Sigmoid colon (tissue), 7 donors: ENCODE data around the gene ARVCF. TPM values are rescaled to one million over a fixed set of nuclear protein-coding genes. Genes with fewer than 3 reads are reported as not detected.

Source experiments
- DNase-seq: peaks from one replicate; pipeline ENCODE4 v3.0.0-alpha.2; 2019
- H3K27ac ChIP-seq, 4 donors: fragments of 200-600 bp; sonication (generic); one replicate each; pipeline ENCODE4 v1.5.1; 2016 to 2019; ENCODE audit warnings: mild to moderate bottlenecking in 1 of 4
- H3K27me3 ChIP-seq, 3 donors: fragments of 200-600 bp; sonication (generic); one replicate each; pipeline ENCODE4 v1.5.1; 2019; ENCODE audit warnings: mild to moderate bottlenecking in 1 of 3
- H3K36me3 ChIP-seq, 4 donors: fragments of 200-600 bp; sonication (generic); one replicate each; pipeline ENCODE4 v1.5.1; 2016 to 2019
- H3K4me1 ChIP-seq, 4 donors: fragments of 200-600 bp; sonication (generic); one replicate each; pipeline ENCODE4 v1.5.1; 2017 to 2019
- H3K4me3 ChIP-seq, 4 donors: fragments of 200-600 bp; sonication (generic); one replicate each; pipeline ENCODE4 v1.5.1; 2017 to 2019; ENCODE audit warnings: mild to moderate bottlenecking in 2 of 4, moderate library complexity in 1 of 4
- H3K9me3 ChIP-seq, 4 donors: fragments of 200-600 bp in 3 of 4; sonication (generic) in 3 of 4; one replicate each; pipeline versions ENCODE4 v1.5.1 to v1.6.1; 2013 to 2019
- EP300 ChIP-seq, 4 donors: sonication (generic); formaldehyde crosslinking; IDR thresholded peaks; one replicate each; pipeline ENCODE4 v1.6.1; 2017; ENCODE audit warnings: antibody characterized with exemption in 4 of 4
- POLR2A ChIP-seq, 2 donors: fragments of 450-650 bp; IDR thresholded peaks; one replicate each; pipeline ENCODE4 v1.6.1; 2016; ENCODE audit warnings: antibody characterized with exemption in 2 of 2, mild to moderate bottlenecking in 2 of 2, moderate library complexity in 2 of 2
- POLR2AphosphoS5 ChIP-seq, 4 donors: sonication (generic); formaldehyde crosslinking; IDR thresholded peaks; one replicate each; pipeline ENCODE4 v1.6.1; 2017; ENCODE audit warnings: antibody characterized with exemption in 4 of 4
- WGBS, 2 donors: extraction: QIAGEN DNeasy Blood & Tissue Kit; methylation state at CpG; one replicate each; pipeline ENCODE4 v1.1.7; 2013; 5-methylcytosine and 5-hydroxymethylcytosine counted together
- intact Hi-C: fragments of 100-400 bp; cut with DNase I; formaldehyde crosslinking; loops from one replicate; pipeline ENCODE4 v1.15.1; 2023
- polyA plus RNA-seq, 3 donors: library from polyadenylated mRNA; stranded (reverse); fragments of 200-250 nt; gene quantifications; one replicate each; pipeline ENCODE4 v1.2.3, GENCODE V29; 2013
- total RNA-seq, 4 donors: library from RNA; depleted of rRNA; stranded (reverse); fragments of >200 nt; gene quantifications; one replicate each; pipeline ENCODE4 v1.1.0, GENCODE V29; 2016
- TF ChIP-seq, protein P1 (sequence below), 4 experiments: fragments of 450-650 bp in 3 of 4; fragments of 200-600 bp in 1 of 4; IDR thresholded peaks; one replicate each; pipeline ENCODE4 v1.5.1; 2016 to 2019; ENCODE audit warnings: antibody characterized with exemption in 4 of 4, mild to moderate bottlenecking in 3 of 4, moderate library complexity in 2 of 4
- donor health status: healthy with polysubstance abuse.
- donor health status: Bipolar disorder and iron deficiency.
- donor health status: healthy.

Gene ARVCF
- total and polyA plus RNA-seq, 7 donors = 3.9 to 33.8 (median 14.6) TPM

DNA sequence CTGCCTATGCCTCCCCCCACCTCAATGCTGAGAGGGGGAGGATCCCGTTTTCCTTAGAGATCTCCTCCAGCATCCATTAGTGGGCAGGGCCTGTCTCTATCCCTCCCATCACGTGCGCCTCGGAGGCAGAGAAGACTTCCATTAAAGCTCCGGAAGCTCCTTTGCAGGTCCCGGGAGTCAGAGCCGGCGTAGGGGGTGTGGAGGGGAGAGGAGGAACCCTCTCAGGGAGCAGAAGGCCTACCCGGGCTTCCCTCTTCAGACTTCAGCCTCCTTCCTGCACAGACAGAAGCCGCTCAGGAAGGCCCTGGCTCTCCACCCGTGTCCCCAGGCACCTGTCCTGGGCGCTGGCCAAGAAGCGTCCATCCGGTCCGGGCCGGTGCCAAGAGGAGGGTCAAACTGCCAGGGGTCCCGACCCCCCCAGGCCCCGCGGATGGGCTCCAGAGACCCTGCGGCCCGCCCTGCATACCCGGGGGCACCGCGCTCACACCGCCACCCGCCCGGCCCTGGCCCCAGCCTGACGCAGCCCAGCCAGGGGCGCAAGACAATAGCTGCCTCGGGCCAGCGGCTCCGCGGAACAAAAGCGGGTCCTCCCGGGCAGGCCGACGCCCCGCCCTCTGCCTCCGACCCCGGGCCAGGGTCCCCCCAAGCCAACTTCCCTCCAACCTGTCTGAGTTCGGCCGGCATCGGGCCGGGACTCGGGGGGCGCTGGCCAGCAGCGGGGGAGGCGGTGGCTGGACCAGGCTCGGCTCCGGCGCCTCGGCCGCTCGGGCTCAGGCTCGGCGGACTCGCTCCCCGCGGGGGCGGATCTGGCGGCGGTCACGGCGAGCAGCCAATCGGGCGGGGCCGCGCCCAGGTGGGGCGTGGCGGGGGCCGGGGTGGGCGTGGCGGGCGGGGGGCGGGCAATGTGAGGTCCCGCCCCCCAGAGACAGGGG, 29.9 kb downstream of the ARVCF start:
- intact Hi-C loops = loop anchor here (10.0 kb wide), 1 partner anchor 128 kb away; the partner anchor contains the start of genes RANBP1 and TRMT2A
- DNase-seq = peak; percentile 89
- peaks cover 0 to 57% (median 52%) of the 10 kb centered on the region in 4 donors for H3K4me1 ChIP-seq
- WGBS, 2 donors = 1 to 3% methylated on average over 76 of the region's 76 CpGs
- peak overlapping the region; percentile 79 to 93 (median 89) for H3K27ac ChIP-seq
- no peaks in the 10 kb centered on the region for H3K9me3 ChIP-seq
- no peaks in the 10 kb centered on the region for H3K27me3 ChIP-seq
- H3K4me3 ChIP-seq = peak overlapping the region; percentile 55 to 87 (median 62)
- H3K36me3 ChIP-seq = peaks cover 0 to under 1% (median 0%) of the 10 kb centered on the region in 4 donors
- TF ChIP-seq POLR2AphosphoS5 (IDR thresholded peaks at IDR 0.05) (peak; percentile 70 to 92 (median 86)), EP300 (IDR thresholded peaks at IDR 0.05) (no peak), POLR2A (IDR thresholded peaks at IDR 0.05) (peak; percentile 48 to 70)
- TF ChIP-seq, protein P1, sequence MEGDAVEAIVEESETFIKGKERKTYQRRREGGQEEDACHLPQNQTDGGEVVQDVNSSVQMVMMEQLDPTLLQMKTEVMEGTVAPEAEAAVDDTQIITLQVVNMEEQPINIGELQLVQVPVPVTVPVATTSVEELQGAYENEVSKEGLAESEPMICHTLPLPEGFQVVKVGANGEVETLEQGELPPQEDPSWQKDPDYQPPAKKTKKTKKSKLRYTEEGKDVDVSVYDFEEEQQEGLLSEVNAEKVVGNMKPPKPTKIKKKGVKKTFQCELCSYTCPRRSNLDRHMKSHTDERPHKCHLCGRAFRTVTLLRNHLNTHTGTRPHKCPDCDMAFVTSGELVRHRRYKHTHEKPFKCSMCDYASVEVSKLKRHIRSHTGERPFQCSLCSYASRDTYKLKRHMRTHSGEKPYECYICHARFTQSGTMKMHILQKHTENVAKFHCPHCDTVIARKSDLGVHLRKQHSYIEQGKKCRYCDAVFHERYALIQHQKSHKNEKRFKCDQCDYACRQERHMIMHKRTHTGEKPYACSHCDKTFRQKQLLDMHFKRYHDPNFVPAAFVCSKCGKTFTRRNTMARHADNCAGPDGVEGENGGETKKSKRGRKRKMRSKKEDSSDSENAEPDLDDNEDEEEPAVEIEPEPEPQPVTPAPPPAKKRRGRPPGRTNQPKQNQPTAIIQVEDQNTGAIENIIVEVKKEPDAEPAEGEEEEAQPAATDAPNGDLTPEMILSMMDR (IDR thresholded peaks at IDR 0.05) = no peak

DNA sequence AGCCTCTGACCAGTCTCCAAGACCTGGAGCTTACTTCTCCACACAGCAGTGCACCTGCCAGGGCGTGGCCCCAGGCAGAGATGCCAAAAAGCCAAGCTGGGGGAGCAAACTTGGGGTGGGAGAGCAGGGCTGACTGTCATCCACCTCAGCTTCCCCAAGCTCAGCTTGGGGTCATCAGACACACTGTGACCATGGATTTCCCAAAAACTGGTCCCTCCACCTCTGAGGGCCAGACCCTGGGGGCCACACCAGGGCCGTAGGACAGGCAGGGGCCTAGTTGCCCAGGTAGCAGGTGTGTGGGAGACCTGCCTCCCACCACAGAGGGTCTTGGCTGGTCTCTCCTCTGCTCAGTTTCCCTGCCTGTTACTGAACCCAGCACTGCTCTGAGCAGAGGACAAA, 30.6 kb downstream of the ARVCF start:
- Histone ChIP-seq H3K36me3 (peaks cover 0 to 7% (median 3%) of the 10 kb centered on the region in 4 donors), H3K4me3 (peak overlapping the region in 3 of 4 donors; percentile 55 to 87 (median 62)), H3K27me3 (no peaks in the 10 kb centered on the region), H3K4me1 (peaks cover 0 to 50% (median 46%) of the 10 kb centered on the region in 4 donors), H3K9me3 (no peaks in the 10 kb centered on the region), H3K27ac (peak overlapping the region; percentile 79 to 93 (median 89))
- intact Hi-C loops = loop anchor here (10.0 kb wide), 1 partner anchor 129 kb away; the partner anchor contains the start of genes RANBP1 and TRMT2A
- 28 to 57% methylated on average over 2 of the region's 2 CpGs for WGBS, 2 donors
- no peak for DNase-seq
- no peak for TF ChIP-seq POLR2AphosphoS5 (IDR thresholded peaks at IDR 0.05)
- TF ChIP-seq, protein P1 (IDR thresholded peaks at IDR 0.05) = no peak
- no peak for TF ChIP-seq EP300 (IDR thresholded peaks at IDR 0.05)
- TF ChIP-seq POLR2A (IDR thresholded peaks at IDR 0.05) = no peak

DNA sequence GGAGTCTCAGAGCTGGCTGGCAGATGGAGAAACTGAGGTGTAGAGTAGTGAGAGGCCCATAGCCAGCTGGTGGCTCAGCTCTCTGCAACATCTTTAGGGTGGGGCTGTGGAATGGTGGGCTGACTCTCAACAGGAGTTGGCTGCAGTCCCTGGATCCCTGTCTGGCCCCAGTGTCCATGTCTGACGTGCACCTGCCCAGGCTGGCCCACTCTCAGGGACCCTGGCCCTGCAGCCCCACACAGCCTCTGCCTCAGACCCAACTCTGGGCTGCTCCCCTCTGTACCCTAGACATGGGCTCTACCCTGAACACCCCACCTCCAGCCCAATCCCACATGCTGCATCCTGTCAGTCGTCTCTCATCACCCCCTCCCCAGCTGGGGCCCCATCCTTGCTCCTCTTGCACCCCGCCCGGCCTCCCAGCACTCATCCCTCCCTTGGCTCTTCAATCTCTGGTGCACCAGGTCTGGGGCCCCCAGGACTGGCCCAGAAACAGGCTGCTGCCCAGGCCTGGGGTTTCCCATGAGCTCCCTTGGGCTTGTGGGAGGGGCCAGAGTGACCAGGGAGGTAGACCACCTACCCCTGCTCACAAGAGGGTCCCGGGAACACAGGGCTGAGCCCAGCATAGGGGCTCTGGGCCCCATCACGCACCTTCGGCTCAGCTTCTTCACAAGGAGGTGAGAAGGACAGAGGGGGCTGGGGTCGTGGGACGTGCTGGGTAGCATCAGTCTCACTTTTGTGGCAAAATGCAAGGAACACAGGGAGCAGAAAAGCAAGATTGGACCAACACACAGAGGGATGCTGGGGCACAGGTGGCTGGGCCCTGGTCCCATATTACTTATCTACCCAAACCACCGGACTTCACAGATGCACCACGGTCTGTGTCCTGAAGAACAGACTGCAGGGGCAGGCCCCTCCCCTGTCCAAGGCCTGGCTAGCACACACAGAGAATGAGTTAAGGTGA, 31.5 kb downstream of the ARVCF start:
- 82 to 84% methylated on average over 11 of the region's 11 CpGs for WGBS, 2 donors
- intact Hi-C loops = loop anchor here (10.0 kb wide), 1 partner anchor 130 kb away; the partner anchor contains the start of genes RANBP1 and TRMT2A
- Histone ChIP-seq H3K36me3 (peaks cover 0 to 16% (median 5%) of the 10 kb centered on the region in 4 donors), H3K4me3 (no peak overlapping the region), H3K27me3 (no peaks in the 10 kb centered on the region), H3K9me3 (no peaks in the 10 kb centered on the region), H3K4me1 (peaks cover 0 to 46% (median 41%) of the 10 kb centered on the region in 4 donors), H3K27ac (peak overlapping the region; percentile 61 to 93 (median 89))
- no peak for DNase-seq
- no peak for TF ChIP-seq POLR2AphosphoS5 (IDR thresholded peaks at IDR 0.05)
- TF ChIP-seq, protein P1 (IDR thresholded peaks at IDR 0.05) = no peak
- TF ChIP-seq POLR2A (IDR thresholded peaks at IDR 0.05) = no peak
- no peak for TF ChIP-seq EP300 (IDR thresholded peaks at IDR 0.05)

DNA sequence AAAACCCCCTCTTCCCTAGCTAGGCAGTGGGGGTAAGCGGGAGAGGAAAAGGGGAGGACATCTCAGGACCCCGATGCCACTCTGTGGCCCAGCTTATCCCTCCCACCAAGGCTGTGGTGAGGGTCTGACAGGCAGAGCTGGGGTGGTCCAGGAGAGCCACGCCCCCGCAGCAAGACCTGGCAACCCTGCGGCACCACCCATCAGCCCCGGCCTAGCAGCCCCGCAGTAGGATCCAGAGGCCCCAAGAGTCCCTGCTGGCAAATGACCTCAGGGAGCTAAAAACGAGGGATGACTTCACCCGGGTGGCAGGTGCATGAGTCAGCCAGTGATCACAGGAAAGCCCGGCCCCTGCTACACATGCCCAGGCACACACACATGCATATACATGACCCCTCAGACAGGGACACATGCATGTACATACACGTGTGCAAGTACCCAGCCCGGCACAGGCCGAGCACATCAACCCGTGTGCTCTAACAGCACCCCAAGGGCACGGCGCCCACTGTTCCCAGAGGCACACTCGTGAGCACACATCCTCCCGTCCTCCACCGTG, 32.3 kb downstream of the ARVCF start:
- Histone ChIP-seq H3K36me3 (peaks cover 0 to 25% (median 6%) of the 10 kb centered on the region in 4 donors), H3K9me3 (no peaks in the 10 kb centered on the region), H3K4me3 (no peak overlapping the region), H3K27me3 (no peaks in the 10 kb centered on the region), H3K27ac (peak overlapping the region; percentile 44 to 86 (median 69)), H3K4me1 (peaks cover 0 to 46% (median 41%) of the 10 kb centered on the region in 4 donors)
- DNase-seq = peak; percentile 84
- intact Hi-C loops = loop anchor here (10.0 kb wide), 1 partner anchor 131 kb away; the partner anchor contains the start of genes RANBP1 and TRMT2A
- TF ChIP-seq POLR2AphosphoS5 (IDR thresholded peaks at IDR 0.05) (peak in 1 of 4 donors; percentile 72), POLR2A (IDR thresholded peaks at IDR 0.05) (no peak), EP300 (IDR thresholded peaks at IDR 0.05) (peak in 1 of 4 donors; percentile 12)
- TF ChIP-seq, protein P1 (IDR thresholded peaks at IDR 0.05) = no peak
- WGBS, 2 donors = 85 to 86% methylated on average over 19 of the region's 19 CpGs
